Measurements from ENCODE around the gene SERPINE2. TPM values are rescaled to one million over a fixed set of nuclear protein-coding genes. Genes with fewer than 3 reads are reported as not detected.
A peak's percentile ranks its signal among the peaks of the same experiment; 100 is the strongest.
"Not testable (repeated sequence)": the region's sequence is repeated elsewhere in the genome, so short reads cannot be mapped to it uniquely, and the experiment has no call there.

SERPINE2 gene
- total RNA-seq, 1 donor from 2014 or later: 25.1 TPM

GRCh38 chr2:224008702-224009261, 30.3 kb downstream of the SERPINE2 start:
- DNase-seq (ENCODE audit: low spot score, unreplicated experiment): no peak
- peak overlapping the region; percentile 58 for H3K4me3 Mint-ChIP-seq (ENCODE audit: low read depth)
- no peaks in the 10 kb centered on the region for H3K9me3 Mint-ChIP-seq (ENCODE audit: low read depth)
- no peak overlapping the region for H3K27ac Mint-ChIP-seq
- no peaks in the 10 kb centered on the region for H3K36me3 Mint-ChIP-seq (ENCODE audit: insufficient read depth)
- H3K27me3 Mint-ChIP-seq: no peaks in the 10 kb centered on the region
- peaks cover 10% of the 10 kb centered on the region for H3K4me1 Mint-ChIP-seq (ENCODE audit: low read depth)
- no peak for TF ChIP-seq CTCF (IDR thresholded peaks at IDR 0.05; ENCODE audit: unreplicated experiment)

GRCh38 chr2:224004105-224004695, 34.9 kb downstream of the SERPINE2 start:
- no peak for TF ChIP-seq CTCF (IDR thresholded peaks at IDR 0.05; ENCODE audit: unreplicated experiment)
- H3K36me3 Mint-ChIP-seq (ENCODE audit: insufficient read depth): peaks cover 2% of the 10 kb centered on the region
- H3K4me1 Mint-ChIP-seq (ENCODE audit: low read depth): peaks cover 8% of the 10 kb centered on the region
- H3K4me3 Mint-ChIP-seq (ENCODE audit: low read depth): no peak overlapping the region
- no peak overlapping the region for H3K27ac Mint-ChIP-seq
- H3K27me3 Mint-ChIP-seq: no peaks in the 10 kb centered on the region
- DNase-seq (ENCODE audit: low spot score, unreplicated experiment): no peak
- no peaks in the 10 kb centered on the region for H3K9me3 Mint-ChIP-seq (ENCODE audit: low read depth)

- H3K9me3 Mint-ChIP-seq (ENCODE audit: low read depth); H3K4me1 Mint-ChIP-seq (ENCODE audit: low read depth); H3K27me3 Mint-ChIP-seq; DNase-seq (ENCODE audit: low spot score, unreplicated experiment); H3K4me3 Mint-ChIP-seq (ENCODE audit: low read depth); H3K27ac Mint-ChIP-seq; H3K36me3 Mint-ChIP-seq (ENCODE audit: insufficient read depth): not testable (repeated sequence)
Observed at GRCh38 chr2:224000662-224001061, 38.4 kb downstream of the SERPINE2 start.

- H3K27ac Mint-ChIP-seq: peak overlapping the region; percentile 53
- H3K4me1 Mint-ChIP-seq (ENCODE audit: low read depth): no peaks in the 10 kb centered on the region
- H3K4me3 Mint-ChIP-seq (ENCODE audit: low read depth): no peak overlapping the region
- H3K36me3 Mint-ChIP-seq (ENCODE audit: insufficient read depth): peaks cover 2% of the 10 kb centered on the region
- no peaks in the 10 kb centered on the region for H3K9me3 Mint-ChIP-seq (ENCODE audit: low read depth)
- H3K27me3 Mint-ChIP-seq: no peaks in the 10 kb centered on the region
- TF ChIP-seq CTCF (IDR thresholded peaks at IDR 0.05; ENCODE audit: unreplicated experiment): no peak
- no peak for DNase-seq (ENCODE audit: low spot score, unreplicated experiment)
Observed at GRCh38 chr2:223999862-224000261, 39.2 kb downstream of the SERPINE2 start.

- Mint-ChIP-seq H3K27me3 (no peaks in the 10 kb centered on the region), H3K36me3 (ENCODE audit: insufficient read depth) (peaks cover 2% of the 10 kb centered on the region), H3K27ac (no peak overlapping the region), H3K4me1 (ENCODE audit: low read depth) (no peaks in the 10 kb centered on the region), H3K9me3 (ENCODE audit: low read depth) (no peaks in the 10 kb centered on the region), H3K4me3 (ENCODE audit: low read depth) (no peak overlapping the region)
- DNase-seq (ENCODE audit: low spot score, unreplicated experiment): no peak
- no peak for TF ChIP-seq CTCF (IDR thresholded peaks at IDR 0.05; ENCODE audit: unreplicated experiment)
Observed at GRCh38 chr2:223998948-223999347, 40.1 kb downstream of the SERPINE2 start.

GRCh38 chr2:223997938-223998337, 41.1 kb downstream of the SERPINE2 start:
- Mint-ChIP-seq H3K4me3 (ENCODE audit: low read depth) (no peak overlapping the region), H3K27ac (no peak overlapping the region), H3K9me3 (ENCODE audit: low read depth) (no peaks in the 10 kb centered on the region), H3K36me3 (ENCODE audit: insufficient read depth) (peaks cover 2% of the 10 kb centered on the region), H3K4me1 (ENCODE audit: low read depth) (no peaks in the 10 kb centered on the region), H3K27me3 (no peaks in the 10 kb centered on the region)
- DNase-seq (ENCODE audit: low spot score, unreplicated experiment): no peak
- TF ChIP-seq CTCF (IDR thresholded peaks at IDR 0.05; ENCODE audit: unreplicated experiment): no peak
